Kidney (tissue), 14 donors: ENCODE results near the gene ACTN3. TPM values are rescaled to one million over a fixed set of nuclear protein-coding genes. Genes with fewer than 3 reads are reported as not detected.

Experiments
- DNase-seq, 5 donors: peaks; one replicate each; pipeline ENCODE4 v3.0.0-alpha.2; 2013 to 2020
- FAIRE-seq: peaks from 2 replicates; lab custom pipeline; 2012; peaks lifted over from hg19 to GRCh38; lab: Jason Lieb, UNC
- H3K27ac ChIP-seq, 2 donors: one replicate each; pipeline ENCODE4 v1.7.0; 2013; ENCODE audit warnings: low read depth in 2 of 2, low read length in 2 of 2, inconsistent platforms in 1 of 2
- H3K27me3 ChIP-seq: one replicate; pipeline ENCODE4 v1.7.1; 2013; ENCODE audit warnings: low read length, inconsistent platforms; ENCODE audit not compliant: control insufficient read depth, insufficient read depth
- H3K36me3 ChIP-seq, 3 donors: one replicate each; pipeline versions ENCODE4 v1.7.0 to v1.7.1; 2013; ENCODE audit warnings: low read length in 3 of 3, control low read depth in 1 of 3, inconsistent platforms in 1 of 3; ENCODE audit not compliant: insufficient read depth in 3 of 3, control insufficient read depth in 2 of 3
- H3K4me1 ChIP-seq, 3 donors: one replicate each; pipeline versions ENCODE4 v1.7.0 to v1.7.1; 2013; ENCODE audit warnings: low read length in 3 of 3, inconsistent platforms in 1 of 3, low read depth in 1 of 3; ENCODE audit not compliant: control insufficient read depth in 2 of 3, insufficient read depth in 2 of 3
- H3K4me3 ChIP-seq, 3 donors: one replicate each; pipeline versions ENCODE4 v1.7.0 to v1.8.1; 2013; ENCODE audit warnings: low read length in 3 of 3, control low read depth in 1 of 3, inconsistent platforms in 1 of 3
- H3K9ac ChIP-seq, 3 donors: one replicate each; pipeline versions ENCODE4 v1.7.0 to v1.7.1; 2013; ENCODE audit warnings: low read length in 3 of 3, control low read depth in 1 of 3, inconsistent platforms in 1 of 3
- H3K9me3 ChIP-seq, 3 donors: one replicate each; pipeline versions ENCODE4 v1.7.0 to v1.7.1; 2013; ENCODE audit warnings: low read length in 3 of 3, control low read depth in 1 of 3, inconsistent platforms in 1 of 3; ENCODE audit not compliant: control insufficient read depth in 2 of 3, insufficient read depth in 1 of 3
- intact Hi-C: fragments of 100-400 bp; cut with DNase I; formaldehyde crosslinking; loops from one replicate; pipeline ENCODE4 v1.11.1; 2022
- polyA plus RNA-seq: library from polyadenylated mRNA; stranded (reverse); fragments of 350-450 nt; fragmentation: Illumina TruSeq; extraction: RNeasy Lipid Tissue Mini Kit (QIAGEN cat#74804); gene quantifications from one replicate; pipeline ENCODE4 v1.2.3, GENCODE V29; 2014; ENCODE audit warnings: low read depth, low replicate concordance; ENCODE audit not compliant: insufficient read depth
- total RNA-seq: library from RNA; stranded (reverse); fragmentation: NEBNext Ultra II Directional; extraction: Animal tissue kit (Norgen Biotek cat#: 25700); gene quantifications from one replicate; pipeline ENCODE4 v1.2.1, GENCODE V29; 2021
- TF ChIP-seq, protein P1 (sequence below): IDR thresholded peaks from 3 replicates; pipeline ENCODE4 v1.5.1; 2012; ENCODE audit warnings: mild to moderate bottlenecking, moderate library complexity, borderline replicate concordance; ENCODE audit not compliant: insufficient read depth; ENCODE audit errors: extremely low read depth
- donor health status: control.
- donor health status: control.
- donor health status: control.
- donor health status: control.
- donor health status: control.
- donor health status: DM: yes; HTN: yes; CAD: no.
- donor health status: Normal renal cell carcinoma (clear cell type).

The ACTN3 gene
- total and polyA plus RNA-seq, 2 donors from 2014 or later, result 0.16 TPM; not detected in 1

DNA sequence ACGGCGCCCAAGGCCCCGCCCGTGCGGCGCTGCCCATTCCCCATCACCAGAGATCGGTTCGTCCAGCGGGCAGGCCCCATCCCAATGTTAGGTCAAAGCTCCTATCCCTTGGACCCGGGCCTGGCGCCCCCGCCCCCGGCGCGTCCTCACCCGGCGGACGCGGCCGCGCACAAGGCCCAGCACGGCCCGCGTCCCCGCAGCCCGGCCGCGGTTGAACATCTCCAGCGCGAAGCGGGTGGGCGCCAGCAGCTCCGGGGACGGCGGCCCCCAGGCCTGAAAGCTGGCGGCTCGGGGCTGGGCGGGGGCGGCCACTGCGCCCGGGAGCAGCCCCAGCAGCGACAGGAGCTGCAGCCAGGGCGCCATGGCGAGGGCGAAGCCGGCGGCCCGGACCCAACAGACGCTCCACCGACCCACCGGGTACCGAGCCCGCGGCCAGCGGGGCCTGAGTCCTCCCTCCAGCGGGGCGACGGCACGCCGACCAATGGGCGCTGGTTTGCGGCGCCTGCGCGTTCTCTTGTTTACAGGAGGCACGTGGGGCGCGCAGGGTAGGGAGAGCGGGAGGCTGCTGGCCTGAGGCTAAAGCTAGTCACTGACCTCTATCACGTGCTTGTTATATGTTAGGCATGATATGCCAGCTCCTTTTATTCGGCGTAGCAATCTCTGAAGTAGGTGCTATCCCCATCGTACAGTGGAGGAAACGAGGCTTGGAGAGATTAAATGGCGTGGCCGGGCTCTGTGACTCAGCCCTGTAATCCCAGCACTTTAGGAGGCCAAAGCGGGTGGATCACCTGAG, 21.6 kb downstream of the ACTN3 start, which contains the start of gene CTSF:
Gene CTSF, minus strand, starts transcription at position 483 of the 793 bp plus-strand sequence. Its CDS starts 120 bp downstream, at position 363.
- Histone ChIP-seq H3K36me3 (no peaks in the 10 kb centered on the region), H3K27me3 (no peaks in the 10 kb centered on the region), H3K4me3 (peak within 1 kb of the TSS; percentile 40 to 57 (median 56)), H3K27ac (peak within 1 kb of the TSS in 1 of 2 donors; percentile 17), H3K4me1 (peaks cover 0 to 10% (median 8%) of the 10 kb centered on the region in 3 donors), H3K9me3 (no peaks in the 10 kb centered on the region), H3K9ac (no peak within 1 kb of the TSS)
- TF ChIP-seq, protein P1, sequence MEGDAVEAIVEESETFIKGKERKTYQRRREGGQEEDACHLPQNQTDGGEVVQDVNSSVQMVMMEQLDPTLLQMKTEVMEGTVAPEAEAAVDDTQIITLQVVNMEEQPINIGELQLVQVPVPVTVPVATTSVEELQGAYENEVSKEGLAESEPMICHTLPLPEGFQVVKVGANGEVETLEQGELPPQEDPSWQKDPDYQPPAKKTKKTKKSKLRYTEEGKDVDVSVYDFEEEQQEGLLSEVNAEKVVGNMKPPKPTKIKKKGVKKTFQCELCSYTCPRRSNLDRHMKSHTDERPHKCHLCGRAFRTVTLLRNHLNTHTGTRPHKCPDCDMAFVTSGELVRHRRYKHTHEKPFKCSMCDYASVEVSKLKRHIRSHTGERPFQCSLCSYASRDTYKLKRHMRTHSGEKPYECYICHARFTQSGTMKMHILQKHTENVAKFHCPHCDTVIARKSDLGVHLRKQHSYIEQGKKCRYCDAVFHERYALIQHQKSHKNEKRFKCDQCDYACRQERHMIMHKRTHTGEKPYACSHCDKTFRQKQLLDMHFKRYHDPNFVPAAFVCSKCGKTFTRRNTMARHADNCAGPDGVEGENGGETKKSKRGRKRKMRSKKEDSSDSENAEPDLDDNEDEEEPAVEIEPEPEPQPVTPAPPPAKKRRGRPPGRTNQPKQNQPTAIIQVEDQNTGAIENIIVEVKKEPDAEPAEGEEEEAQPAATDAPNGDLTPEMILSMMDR, result no peak
- DNase-seq (peak; percentile 84 to 94 (median 86)), FAIRE-seq (no peak)
- intact Hi-C loops, result no loop called here

DNA sequence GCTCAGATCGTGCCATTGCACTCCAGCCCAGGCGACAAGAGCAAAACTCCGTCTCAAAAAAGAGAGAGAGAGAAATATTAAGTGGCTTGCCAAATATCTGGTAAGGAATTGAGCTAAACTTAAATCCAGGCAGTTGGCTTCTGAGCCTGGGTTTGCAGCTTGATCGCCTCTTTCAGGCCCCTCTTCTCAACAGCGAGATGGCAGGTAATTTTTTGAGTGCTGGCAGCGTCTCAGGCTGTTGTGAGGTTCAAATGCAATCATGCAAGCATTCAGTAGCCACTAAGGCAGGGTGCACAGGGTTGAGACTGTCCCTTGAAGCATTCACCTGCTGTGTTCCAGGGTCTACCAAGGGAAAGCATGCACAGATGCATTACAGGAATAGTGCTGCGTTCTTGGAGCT, 22.4 kb downstream of the ACTN3 start:
- DNase-seq (peak in 1 of 5 donors; percentile 17), FAIRE-seq (no peak)
- H3K9me3 ChIP-seq, result no peaks in the 10 kb centered on the region
- intact Hi-C loops, result no loop called here
- no peak overlapping the region for H3K9ac ChIP-seq
- H3K27me3 ChIP-seq, result no peaks in the 10 kb centered on the region
- H3K4me3 ChIP-seq, result no peak overlapping the region
- H3K4me1 ChIP-seq, result peaks cover 0 to 10% (median 8%) of the 10 kb centered on the region in 3 donors
- H3K36me3 ChIP-seq, result no peaks in the 10 kb centered on the region
- TF ChIP-seq, protein P1, result no peak
- H3K27ac ChIP-seq, result peak overlapping the region in 1 of 2 donors; percentile 17

DNA sequence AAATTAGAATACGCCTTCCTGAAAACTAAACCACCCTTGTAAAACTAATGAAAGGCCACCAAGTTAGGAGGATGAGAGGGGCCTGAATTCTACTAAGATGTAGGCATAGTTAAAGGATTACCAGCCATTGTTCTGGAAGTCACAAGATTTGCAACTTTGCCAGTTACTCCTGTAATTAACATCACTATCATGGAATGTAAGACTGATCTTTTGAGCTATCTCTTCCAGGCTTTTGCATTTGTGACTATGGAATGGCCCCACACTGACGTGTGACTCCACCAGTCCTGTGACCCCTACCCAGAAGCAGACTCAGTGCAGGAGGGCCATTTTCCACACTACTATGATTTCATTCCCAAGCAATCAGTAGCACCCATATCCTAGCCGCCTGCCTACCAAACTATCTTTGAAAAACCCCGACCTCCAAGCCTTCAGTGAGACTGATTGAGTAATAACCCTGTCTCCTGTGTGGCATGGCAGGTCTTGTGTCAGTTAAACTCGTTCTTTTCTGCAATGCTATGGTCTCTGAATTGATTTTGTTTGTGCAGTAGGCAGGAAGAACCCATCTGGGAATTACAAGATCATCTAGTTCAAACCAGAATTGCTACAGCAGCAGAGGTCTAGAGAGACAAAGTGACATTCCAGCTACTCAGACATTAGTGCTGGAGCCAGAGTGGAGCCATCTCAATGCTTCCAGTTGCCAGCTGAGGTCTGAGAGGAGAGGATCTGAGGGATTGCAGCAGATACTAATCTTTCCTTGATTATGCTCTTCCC, 23.6 kb downstream of the ACTN3 start:
- H3K4me3 ChIP-seq, result no peak overlapping the region
- intact Hi-C loops, result no loop called here
- no peaks in the 10 kb centered on the region for H3K36me3 ChIP-seq
- no peaks in the 10 kb centered on the region for H3K27me3 ChIP-seq
- H3K27ac ChIP-seq, result no peak overlapping the region
- TF ChIP-seq, protein P1, result no peak
- FAIRE-seq, result no peak
- no peak overlapping the region for H3K9ac ChIP-seq
- no peaks in the 10 kb centered on the region for H3K9me3 ChIP-seq
- H3K4me1 ChIP-seq, result peaks cover 0 to 10% (median 8%) of the 10 kb centered on the region in 3 donors
- peak in 1 of 5 donors; percentile 2 for DNase-seq
